HCEC 1CT (cell line): Measurements from ENCODE around the gene TNFRSF8.
A peak's percentile ranks its signal among the peaks of the same experiment; 100 is the strongest.
"Not testable (repeated sequence)": the region's sequence is repeated elsewhere in the genome, so short reads cannot be mapped to it uniquely, and the experiment has no call there.

Experiments
- DNase-seq: peaks from one replicate; pipeline ENCODE4 v3.0.0-alpha.2; 2017

The TNFRSF8 gene

DNA sequence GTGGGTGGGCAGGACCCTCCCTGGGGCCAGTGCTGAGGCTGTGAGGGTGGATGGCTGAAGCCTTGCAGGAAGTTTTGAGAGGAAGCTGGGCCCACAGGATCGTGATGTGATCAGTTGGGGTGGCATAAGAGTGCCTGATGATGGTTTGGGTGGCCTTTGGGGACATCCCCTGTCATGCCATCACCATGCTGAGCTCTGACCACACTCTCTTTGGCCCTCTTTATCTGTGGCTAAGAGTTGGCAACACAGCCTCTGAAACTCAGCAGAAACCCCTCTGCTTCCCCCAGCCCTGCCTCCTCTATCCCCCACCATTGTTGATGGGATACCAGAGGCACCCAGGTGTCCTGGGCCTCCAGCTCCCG lies 24.0 kb upstream of the TNFRSF8 start:
- DNase-seq: no peak

DNA sequence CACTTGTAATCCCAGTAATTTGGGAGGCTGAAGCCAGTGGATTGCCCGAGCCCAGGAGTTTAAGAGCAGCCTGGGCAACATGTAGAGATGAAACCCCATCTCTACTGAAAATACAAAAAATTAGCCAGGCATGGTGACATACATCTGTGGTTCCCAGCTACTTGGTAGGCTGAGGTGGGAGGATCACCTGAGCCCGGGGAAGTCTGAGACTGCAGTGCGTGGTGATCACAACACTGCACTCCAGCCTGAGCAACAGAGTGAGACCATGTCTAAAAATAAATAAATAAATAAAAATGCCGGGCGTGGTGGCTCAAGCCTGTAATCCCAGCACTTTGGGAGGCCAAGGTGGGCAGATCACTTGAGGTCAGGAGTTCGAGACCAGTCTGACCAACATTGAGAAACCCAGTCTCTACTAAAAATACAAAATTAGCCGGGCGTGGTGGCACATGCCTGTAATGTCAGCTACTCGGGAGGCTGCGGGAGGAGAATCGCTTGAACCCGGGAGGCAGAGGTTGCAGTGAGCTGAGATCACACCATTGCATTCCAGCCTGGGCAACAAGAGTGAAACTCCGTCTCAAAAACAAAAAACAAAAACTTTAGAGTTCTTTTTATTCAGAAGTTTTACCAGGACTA lies 23.2 kb upstream of the TNFRSF8 start:
- DNase-seq: not testable (repeated sequence)

DNA sequence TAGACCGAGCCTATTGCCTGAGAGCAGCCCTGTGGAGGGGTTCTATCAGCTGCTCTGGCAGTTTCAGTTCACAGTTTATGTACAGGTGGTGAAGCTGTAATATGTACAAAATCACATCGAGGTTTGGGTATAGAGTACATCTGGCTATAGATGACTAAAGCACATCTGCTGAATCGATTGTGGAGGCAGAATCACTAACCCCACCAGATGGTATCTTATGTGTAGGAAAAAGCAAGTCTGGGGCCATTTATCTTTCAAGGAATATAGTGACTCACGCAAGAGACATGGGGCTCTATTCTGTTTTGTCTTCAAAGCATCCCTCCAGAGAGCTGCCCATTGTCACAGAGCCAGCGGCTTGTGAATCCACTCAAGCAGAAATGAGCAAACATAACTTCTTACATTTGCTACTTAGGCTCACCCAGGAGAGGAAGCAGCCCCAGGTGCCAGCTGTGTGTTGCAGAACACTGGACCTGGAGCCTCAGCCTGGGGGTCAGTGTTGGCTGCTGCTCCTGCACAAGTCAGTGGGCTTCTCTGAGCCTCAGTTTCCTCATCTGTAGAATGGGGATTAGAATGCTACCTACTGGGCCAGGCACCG lies 22.5 kb upstream of the TNFRSF8 start:
- peak; percentile 88 for DNase-seq

DNA sequence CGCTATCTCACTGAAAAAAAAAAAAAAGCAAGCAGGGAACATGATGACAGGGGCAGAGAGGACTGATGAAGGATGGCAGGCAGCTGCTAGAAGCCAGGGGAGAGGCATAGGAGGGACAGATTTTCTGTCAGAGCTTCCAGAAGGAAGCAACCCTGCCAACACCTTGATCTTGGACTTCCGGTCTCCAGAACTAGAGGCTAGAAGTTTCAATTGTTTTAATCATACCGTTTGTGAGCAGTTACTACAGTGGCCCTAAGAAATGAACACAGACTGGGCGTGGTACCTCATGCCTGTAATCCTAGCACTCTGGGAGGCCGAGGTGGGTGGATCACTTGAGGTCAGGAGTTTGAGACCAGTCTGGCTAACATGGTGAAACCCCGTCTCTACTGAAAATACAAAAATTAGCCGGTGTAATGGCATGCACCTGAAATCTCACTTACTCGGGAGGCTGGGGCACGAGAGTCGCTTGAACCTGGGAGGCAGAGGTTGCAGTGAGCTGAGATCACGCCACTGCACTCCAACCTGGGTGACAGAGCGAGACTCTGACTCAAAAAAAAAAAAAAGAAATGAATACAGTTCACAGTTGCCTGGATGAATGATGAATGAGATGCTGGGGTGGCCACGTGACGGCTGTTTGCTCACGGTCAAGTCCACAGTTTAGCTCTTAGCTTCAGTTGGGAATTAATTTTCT lies 18.8 kb upstream of the TNFRSF8 start:
- not testable (repeated sequence) for DNase-seq

DNA sequence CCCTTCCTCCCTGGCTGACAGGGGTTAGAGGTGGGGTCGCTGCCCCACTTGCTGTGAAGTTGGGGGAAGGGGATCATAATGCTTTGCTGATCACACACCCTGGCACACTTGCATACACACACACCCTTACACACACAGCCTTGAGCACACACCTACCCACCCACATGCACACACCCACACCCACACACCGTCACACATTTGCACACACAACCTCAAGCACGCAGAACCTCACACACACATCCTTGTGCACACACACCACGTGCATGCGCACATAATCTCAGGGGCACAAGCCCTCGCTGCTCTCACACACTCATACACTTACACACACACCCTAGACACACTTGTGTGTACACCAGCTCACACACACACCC lies 16.4 kb upstream of the TNFRSF8 start:
- DNase-seq: no peak

DNA sequence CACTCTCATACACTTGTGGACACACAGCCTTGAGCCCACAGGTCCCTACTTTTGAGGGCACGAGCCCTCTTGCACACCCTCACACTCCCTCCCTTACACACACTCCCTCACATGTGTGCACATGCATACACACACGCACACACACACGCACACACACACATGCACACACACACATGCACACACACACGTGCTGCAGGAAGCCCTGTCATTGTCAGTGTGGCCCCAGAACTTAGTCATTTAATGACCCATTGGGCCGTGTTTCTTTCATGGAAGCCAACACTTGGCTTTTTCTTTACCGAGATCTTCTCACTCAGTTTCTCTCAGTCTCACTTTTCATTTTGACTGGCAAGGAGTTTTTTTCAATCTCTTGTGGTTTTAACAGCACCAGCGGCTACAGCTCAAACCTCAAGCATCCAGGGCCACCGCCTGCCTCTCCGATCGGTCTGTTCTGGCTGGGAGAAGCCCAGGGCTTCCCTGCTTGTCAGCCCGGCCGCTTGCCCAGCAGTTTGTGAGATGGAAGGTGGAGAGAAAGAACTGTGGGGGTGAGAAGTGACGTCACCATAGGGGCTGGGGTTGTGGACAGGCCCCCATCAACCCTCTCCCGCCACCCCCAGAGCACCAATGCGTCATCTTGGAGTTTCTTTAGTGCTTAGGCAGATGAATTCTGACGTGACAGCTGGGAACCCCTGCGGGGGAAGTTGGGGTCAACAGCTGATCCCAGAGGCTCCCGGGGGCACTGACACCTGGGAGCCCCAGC lies 15.8 kb upstream of the TNFRSF8 start:
- DNase-seq: no peak

DNA sequence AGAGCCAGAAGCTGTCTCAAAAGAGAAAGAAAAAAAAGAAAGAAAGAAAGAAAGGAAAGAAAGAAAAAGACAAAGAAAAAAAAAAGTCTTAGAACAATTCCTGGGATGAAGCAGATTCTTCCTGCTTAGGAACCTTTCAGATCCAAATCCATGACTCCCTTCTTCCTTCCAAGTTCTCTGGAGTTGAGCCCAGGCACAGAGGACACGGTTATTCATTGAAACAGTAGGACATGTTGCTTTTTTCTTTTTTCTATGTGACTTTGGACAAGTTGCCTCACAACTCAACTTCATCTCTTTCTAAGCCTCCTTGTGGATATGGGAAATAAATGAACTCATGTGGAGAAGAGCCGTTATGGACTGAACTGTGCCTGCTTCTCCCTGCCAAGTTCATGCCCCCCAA lies 14.7 kb upstream of the TNFRSF8 start:
- DNase-seq: no peak

DNA sequence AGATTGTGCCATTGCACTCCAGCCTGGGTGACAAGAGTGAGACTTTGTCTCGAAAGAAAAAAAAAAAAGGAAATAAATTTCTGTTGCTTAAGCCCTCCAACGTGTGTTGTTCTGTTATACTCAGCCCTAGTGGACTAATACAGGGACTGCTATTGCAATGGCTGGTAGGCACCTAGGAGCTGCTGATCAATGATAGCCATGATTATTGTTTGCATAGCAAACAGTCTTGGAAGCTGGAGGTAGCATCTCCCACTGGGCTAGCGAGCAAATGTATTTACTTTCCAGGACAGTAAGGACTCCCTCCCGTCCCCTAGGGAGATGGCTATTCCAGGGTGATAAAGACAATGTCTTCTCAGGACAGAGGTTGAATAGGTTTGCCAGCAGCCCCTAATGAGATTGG lies 13.5 kb upstream of the TNFRSF8 start:
- DNase-seq: no peak

DNA sequence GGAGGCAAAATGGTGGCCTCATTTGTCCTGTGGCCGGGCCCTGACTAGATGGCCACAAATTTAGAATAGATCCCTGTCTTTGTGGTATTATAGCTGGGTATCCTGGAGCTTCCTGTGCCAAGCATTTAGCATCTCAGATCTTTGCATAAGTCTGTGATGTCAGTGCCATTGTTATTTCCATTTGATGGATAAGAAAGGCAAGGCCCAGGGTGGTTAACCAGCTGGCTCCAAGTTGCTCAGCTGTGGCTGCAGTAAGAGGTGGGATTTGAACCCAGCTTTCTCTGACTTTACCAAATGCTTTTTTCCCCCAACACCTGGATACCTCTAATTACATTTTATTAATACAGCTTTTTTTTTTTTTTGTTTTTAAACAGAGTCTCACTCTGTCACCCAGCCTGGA lies 11.7 kb upstream of the TNFRSF8 start:
- no peak for DNase-seq

DNA sequence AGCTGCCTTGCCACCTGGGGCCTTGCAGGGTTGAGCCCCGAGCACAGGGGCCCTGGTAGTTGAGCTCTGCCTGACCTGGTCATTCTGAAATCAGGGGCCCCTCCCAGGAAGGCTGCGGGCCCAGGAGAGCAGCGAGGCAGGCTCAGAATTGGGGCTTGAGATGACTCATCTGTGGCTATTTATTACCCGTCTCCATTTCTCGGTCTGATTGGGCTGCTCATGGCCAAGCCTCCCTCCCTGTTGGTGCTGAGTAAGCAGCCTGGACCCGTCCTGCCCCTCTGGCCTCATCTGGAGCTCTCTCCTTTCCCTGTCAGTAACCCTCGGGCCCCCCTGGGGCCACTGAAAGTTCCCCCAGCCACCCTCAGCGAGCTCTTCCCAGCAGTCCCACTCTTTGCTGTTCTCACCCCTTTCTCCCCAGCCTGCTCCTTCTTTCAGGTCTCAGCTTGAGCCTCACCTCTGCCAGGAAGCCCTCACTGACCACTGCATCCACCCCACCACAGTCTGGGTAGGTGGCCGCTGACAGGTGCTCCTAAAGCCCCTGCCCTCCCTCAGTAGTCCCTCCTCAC lies 11.0 kb upstream of the TNFRSF8 start:
- peak; percentile 89 for DNase-seq

DNA sequence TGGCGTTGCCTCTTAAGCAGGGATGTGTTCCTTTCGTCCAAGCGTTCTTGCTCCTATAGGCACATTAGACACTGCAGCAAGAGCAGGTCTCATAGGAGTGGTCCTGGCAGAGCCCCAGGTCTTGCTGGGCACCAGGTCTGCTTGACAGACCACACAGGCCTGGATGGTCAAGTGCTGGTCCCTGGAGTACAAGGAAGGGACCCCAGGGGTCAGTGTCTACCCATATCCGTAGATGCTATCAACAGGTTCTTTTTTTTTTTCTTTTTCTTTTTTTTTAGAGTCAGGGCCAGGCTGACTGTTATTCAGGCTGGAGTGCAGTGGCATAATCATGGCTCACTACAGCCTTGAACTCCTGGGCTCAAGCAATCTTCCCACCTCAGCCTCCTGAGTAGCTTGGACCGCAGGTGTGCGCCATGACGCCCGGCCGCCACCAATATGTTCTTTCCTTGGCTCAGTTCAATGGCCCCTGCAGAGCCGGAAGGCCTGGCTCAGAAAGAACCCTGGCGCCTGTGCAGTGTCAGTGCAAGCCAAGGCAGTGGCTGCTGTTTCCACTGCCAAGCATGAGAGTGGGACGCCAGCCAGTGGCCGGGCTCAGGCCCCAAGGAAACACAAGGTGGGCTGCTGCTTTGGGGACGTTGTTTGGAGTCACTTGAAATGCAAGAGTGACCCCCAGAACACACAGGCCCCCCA lies 10.0 kb upstream of the TNFRSF8 start:
- no peak for DNase-seq

DNA sequence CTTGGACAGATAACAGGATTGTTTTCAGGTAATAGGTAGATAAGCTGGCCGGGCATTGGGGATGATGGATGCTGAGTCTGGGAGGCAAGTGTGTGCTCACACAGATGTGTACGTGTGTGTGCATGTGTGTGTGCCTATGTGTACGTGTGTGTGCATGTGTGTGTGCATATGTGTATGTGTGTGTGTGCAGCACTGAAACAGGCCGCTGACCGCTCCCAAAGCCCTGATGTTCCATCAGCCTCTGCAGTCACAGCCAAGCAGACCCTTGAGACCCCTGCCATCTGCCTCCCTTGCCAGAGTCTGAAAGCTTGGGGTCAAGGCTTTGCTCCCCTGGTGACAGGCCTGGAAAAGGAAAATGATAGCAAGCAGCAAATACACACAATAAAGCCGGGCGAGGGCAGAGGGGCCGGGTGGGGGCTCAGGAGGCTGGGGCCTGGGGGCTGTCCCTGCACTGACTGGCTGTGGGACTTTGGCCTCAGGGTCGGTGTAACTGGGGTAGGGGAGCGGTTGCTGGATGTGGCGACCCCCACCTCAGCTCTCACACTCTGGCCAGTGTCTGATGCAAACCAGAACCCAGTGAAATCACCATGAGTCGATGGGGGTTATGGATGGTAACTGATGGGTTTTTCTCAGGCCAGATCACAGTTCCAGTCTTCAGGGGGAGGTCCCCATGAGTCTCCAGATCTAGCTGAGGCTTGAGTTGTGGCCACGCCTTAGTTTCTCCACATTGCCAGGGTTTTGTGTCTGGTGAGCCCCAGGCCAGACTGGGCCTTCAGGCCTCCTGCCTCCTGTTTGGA lies 9.2 kb upstream of the TNFRSF8 start:
- no peak for DNase-seq

DNA sequence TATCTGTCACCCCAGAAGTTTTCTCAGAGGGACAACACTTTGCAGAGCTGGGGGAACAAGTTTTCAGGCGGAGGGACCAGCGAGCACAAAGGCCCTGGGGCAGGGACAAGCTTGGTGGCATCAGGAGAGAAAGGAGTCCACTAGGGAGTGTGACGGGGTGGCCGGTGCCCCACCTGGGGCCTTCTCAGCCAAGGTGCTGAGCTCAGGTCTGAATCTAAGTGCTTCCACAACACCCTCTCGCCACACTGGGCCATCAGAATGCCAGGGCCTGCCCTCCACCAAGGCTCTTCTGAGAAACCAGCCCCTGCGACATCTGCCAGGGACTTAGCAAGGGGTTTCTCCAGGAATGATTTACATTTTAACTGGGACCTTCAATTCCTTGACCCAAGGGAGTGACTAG lies 7.8 kb upstream of the TNFRSF8 start:
- DNase-seq: no peak

DNA sequence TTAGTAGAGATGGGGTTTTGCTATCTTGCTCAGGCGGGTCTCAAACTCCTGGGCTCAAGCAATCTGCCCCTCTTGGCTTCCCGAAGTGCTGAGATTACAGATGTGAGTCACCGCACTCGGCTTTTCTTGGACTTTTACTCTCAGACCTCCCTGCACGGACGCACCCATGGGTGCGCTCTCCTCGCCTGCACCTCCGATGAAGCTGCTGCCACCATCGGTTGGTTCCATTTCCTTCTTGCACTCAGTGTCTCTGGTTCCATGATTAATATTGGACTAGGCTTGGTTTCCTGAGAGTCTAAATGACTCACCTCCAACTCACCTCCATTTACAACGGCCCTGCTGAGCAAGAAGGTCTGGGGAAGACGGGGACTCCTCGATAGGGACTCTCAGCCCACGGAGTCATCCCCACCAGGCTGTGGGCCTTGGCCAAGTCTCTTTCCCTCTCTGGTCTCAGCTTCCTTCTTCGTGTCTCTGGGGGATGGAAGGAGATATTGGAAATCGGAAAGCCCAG lies 6.7 kb upstream of the TNFRSF8 start:
- DNase-seq: peak; percentile 9

DNA sequence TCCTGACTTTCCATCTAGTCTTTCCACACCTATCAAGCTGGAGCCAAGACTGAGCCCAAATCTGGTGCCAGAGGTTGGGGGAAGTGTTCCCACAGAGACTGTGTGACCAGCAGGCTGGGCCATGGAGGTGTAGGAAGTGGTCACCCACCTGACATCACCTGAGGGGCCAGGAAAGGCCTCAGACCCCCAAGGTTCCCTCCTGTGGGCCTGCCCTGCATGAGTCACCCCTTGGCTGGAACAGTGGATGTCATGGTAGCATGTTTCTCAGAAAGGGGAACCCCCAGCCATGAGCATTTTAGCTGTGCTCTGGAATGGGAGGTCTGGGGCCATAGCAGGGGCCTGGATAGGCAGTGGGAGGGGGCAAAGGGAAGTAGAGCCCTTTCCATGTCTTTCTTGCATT lies 5.7 kb upstream of the TNFRSF8 start:
- DNase-seq: no peak

DNA sequence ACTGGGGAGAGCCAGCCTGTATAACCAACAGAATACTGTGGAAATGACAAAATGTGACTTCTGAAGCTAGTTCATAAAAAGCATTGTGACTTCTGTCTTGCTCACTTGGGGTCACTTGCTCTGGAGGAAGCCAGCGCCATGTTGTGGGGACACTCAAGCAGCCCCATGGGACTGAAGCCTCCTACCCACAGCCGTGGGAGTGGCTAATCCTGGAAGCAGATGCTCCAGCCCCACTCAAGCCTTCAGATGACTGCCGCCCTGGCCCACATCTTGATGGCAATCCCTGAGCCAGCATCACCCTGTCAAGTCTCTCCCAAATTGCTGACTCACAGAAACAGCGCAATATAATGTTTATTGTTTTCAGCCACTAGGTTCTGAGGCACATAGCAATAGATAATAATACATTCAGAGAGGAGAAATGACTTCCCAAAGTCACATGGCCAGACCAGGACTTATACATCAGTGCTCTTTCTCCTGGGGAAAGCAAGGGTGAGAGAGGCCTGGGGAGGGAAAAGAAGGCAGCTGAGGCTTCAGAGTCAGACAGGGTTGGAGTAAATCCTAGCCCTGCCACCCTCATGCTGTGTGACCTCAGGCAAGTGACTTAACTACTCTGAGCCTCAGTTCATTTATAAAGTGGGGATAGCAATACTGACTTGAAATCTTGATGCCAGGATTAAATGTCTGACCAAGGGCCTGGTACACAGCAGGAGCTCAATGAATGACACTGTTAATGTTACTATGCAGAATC lies 5.0 kb upstream of the TNFRSF8 start:
- DNase-seq: no peak

DNA sequence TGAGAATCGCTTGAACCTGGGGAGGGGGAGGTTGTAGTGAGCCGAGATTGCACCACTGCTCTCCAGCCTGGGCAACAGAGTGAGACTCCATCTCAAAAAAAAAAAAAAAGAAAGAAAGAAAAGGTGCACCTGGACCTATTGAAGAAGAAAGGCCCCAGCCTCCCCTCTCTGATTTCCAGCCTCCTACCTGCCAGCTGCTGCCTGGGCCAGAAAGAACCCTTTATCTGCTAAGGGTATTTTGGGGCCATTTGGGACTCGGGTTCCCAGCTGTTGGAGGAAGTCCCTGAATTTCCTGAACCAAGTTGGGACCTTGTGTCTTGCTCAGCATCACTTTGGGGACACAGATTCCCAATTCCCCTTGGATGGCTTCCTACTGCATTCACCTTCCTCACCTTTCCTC lies 3.9 kb upstream of the TNFRSF8 start:
- DNase-seq: no peak

DNA sequence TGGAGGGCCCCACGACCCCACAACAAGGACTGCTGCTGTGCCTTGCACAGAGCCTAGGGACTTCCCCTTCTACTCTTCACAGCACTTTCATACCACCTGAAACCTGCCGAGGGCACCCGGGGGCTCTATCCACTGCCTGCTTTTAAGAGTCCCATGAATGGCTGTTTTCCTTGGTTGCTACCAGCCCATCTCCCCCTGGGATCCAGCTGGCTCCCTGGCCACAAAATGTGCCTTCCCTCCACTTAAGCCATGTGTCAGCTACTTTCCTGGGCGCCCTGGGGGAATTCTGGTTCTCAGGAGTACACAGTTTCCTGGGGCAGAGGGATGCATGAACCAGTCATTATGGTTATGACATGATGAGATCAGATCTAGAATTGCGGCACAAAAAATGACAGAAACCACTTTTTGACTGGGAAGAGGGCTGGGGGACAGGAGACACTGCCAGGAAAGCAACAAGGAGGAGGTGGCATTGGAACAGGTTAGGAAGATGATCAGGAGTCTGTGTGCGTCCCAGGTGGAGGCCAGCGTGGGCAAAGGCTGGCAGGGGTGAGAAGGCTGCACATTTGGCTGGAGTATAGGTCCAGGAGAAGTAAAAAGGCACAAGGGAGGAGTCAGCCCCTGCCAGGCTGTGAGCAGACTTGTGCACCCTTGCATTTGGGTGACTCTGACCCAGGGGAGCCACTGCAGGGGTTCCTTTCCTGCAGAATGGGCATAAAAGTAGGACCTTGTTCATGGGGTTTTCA lies 3.2 kb upstream of the TNFRSF8 start:
- no peak for DNase-seq

DNA sequence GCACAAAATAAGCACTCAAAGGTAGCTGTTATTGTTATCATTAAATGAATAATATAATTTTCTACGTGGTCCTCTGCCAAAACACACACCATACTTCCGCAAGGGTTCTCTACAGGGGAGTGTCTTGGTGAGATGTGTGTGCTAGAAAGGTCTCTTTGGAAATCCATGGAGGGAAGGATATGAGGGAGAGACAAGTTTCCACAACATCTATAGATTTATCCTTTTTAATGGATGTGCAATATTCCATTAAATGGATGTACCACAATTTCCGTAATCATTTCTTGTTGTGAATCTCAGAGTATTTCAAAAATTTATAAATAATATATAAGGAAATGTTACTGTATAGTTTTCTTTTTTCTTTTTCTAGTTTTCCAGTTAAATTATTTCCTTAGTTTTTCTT lies 2.6 kb upstream of the TNFRSF8 start:
- DNase-seq: no peak
